WTC11 (cell line): ENCODE data around the gene ZNF358. TPM values are rescaled to one million over a fixed set of nuclear protein-coding genes. Genes with fewer than 3 reads are reported as not detected.

Source experiments
- ATAC-seq: fragments of 200-7000 bp; cut with Tn5 transposase; 2 replicates; pipeline ENCODE4 v1.10.0; 2021; ENCODE audit warnings: mild to moderate bottlenecking, moderate library complexity
- CTCF ChIA-PET: fragments of 300-600 bp; sonication (Branson Sonifier 250); formaldehyde crosslinking; loops from one replicate; lab custom pipeline; 2021; ENCODE audit warnings: antibody characterized with exemption; lab: Charles Lee
- POLR2A ChIA-PET: fragments of 350-600 bp; sonication (Branson Sonifier 250); formaldehyde crosslinking; loops from one replicate; lab custom pipeline; 2021; ENCODE audit warnings: antibody characterized with exemption; lab: Charles Lee
- DNase-seq: peaks from one replicate; pipeline ENCODE4 v3.0.0; 2021; ENCODE audit warnings: low spot score
- H3K27ac Mint-ChIP-seq: 2 replicates; pipeline ENCODE4 v1.8.0; 2021; ENCODE audit warnings: mixed read lengths
- H3K27me3 Mint-ChIP-seq: 2 replicates; pipeline ENCODE4 v1.8.0; 2021; ENCODE audit warnings: low read depth, mild to moderate bottlenecking, moderate library complexity, mixed read lengths
- H3K36me3 Mint-ChIP-seq: 2 replicates; pipeline ENCODE4 v1.8.0; 2021; ENCODE audit warnings: mixed read lengths
- H3K4me1 Mint-ChIP-seq: 2 replicates; pipeline ENCODE4 v1.8.0; 2022; ENCODE audit warnings: mixed read lengths
- H3K4me3 Mint-ChIP-seq: 2 replicates; pipeline ENCODE4 v1.8.0; 2021; ENCODE audit warnings: mild to moderate bottlenecking, moderate library complexity, mixed read lengths
- H3K9me3 Mint-ChIP-seq: 2 replicates; pipeline ENCODE4 v1.8.0; 2021; ENCODE audit warnings: mixed read lengths
- ELF4 ChIP-seq: sonication (generic); formaldehyde crosslinking; IDR thresholded peaks from 2 replicates; pipeline ENCODE4 v1.8.1; 2022; ENCODE audit warnings: low read depth, mild to moderate bottlenecking, moderate library complexity, missing genetic modification reagents
- EMX1 ChIP-seq: fragments of 250-450 bp; sonication (Bioruptor Pico); IDR thresholded peaks from 2 replicates; pipeline ENCODE4 v1.8.0; 2021; ENCODE audit warnings: mild to moderate bottlenecking
- ETV6 ChIP-seq: sonication (generic); formaldehyde crosslinking; IDR thresholded peaks from 2 replicates; pipeline ENCODE4 v1.8.1; 2022; ENCODE audit warnings: mild to moderate bottlenecking, missing genetic modification reagents
- FOXJ3 ChIP-seq: sonication (generic); formaldehyde crosslinking; IDR thresholded peaks from 2 replicates; pipeline ENCODE4 v1.9.0; 2021; ENCODE audit warnings: missing genetic modification reagents, mild to moderate bottlenecking, borderline replicate concordance
- GABPB1 ChIP-seq: sonication (generic); formaldehyde crosslinking; IDR thresholded peaks from 2 replicates; pipeline ENCODE4 v1.8.1; 2023; ENCODE audit warnings: mild to moderate bottlenecking, missing genetic modification reagents
- GTF2I ChIP-seq: fragments of 250-450 bp; sonication (Bioruptor Pico); conservative IDR thresholded peaks from 2 replicates; pipeline ENCODE4 v1.4.0; 2021; ENCODE audit warnings: mild to moderate bottlenecking
- IRF1 ChIP-seq: sonication (generic); formaldehyde crosslinking; IDR thresholded peaks from 2 replicates; pipeline ENCODE4 v1.8.0; 2023; ENCODE audit warnings: missing genetic modification reagents
- MYBL2 ChIP-seq: sonication (generic); formaldehyde crosslinking; IDR thresholded peaks from 2 replicates; pipeline ENCODE4 v1.8.1; 2023; ENCODE audit warnings: mild to moderate bottlenecking, moderate library complexity, missing genetic modification reagents
- NFE2L1 ChIP-seq: sonication (generic); formaldehyde crosslinking; IDR thresholded peaks from 2 replicates; pipeline ENCODE4 v1.8.1; 2023; ENCODE audit warnings: missing genetic modification reagents
- NR2C2 ChIP-seq: sonication (generic); formaldehyde crosslinking; IDR thresholded peaks from 2 replicates; pipeline ENCODE4 v1.8.0; 2022; ENCODE audit warnings: mild to moderate bottlenecking, missing genetic modification reagents
- OVOL2 ChIP-seq: fragments of 250-450 bp; sonication (Bioruptor Pico); IDR thresholded peaks from 2 replicates; pipeline ENCODE4 v1.9.0; 2021; ENCODE audit warnings: mild to moderate bottlenecking, borderline replicate concordance
- SMAD4 ChIP-seq: sonication (generic); formaldehyde crosslinking; IDR thresholded peaks from 2 replicates; pipeline ENCODE4 v1.8.0; 2022; ENCODE audit warnings: mild to moderate bottlenecking, missing genetic modification reagents
- ZBTB21 ChIP-seq: sonication (generic); formaldehyde crosslinking; IDR thresholded peaks from 2 replicates; pipeline ENCODE4 v1.8.1; 2023; ENCODE audit warnings: mild to moderate bottlenecking, missing genetic modification reagents, borderline replicate concordance
- ZNF121 ChIP-seq: sonication (generic); formaldehyde crosslinking; IDR thresholded peaks from 2 replicates; pipeline ENCODE4 v1.8.0; 2023; ENCODE audit warnings: missing genetic modification reagents
- ZNF138 ChIP-seq: sonication (generic); formaldehyde crosslinking; conservative IDR thresholded peaks from 2 replicates; pipeline ENCODE4 v1.8.1; 2022; ENCODE audit warnings: mild to moderate bottlenecking, moderate library complexity, missing genetic modification reagents
- ZNF263 ChIP-seq: sonication (generic); formaldehyde crosslinking; IDR thresholded peaks from 2 replicates; pipeline ENCODE4 v1.8.1; 2022; ENCODE audit warnings: low read depth, mild to moderate bottlenecking, moderate library complexity, missing genetic modification reagents
- ZNF423 ChIP-seq: fragments of 250-450 bp; sonication (Bioruptor Pico); IDR thresholded peaks from 2 replicates; pipeline ENCODE4 v2.1.2; 2022; ENCODE audit warnings: mild to moderate bottlenecking, moderate library complexity
- ZSCAN18 ChIP-seq: fragments of 250-450 bp; sonication (Bioruptor Pico); IDR thresholded peaks from 2 replicates; pipeline ENCODE4 v2.1.2; 2022; ENCODE audit warnings: mild to moderate bottlenecking, moderate library complexity
- total RNA-seq: library from RNA; stranded (reverse); gene quantifications from 3 replicates; pipeline ENCODE4 v1.2.3, GENCODE V29; 2021
- TF ChIP-seq, protein P1 (sequence below): sonication (generic); formaldehyde crosslinking; IDR thresholded peaks from 2 replicates; pipeline ENCODE4 v1.8.1; 2023; ENCODE audit warnings: mild to moderate bottlenecking, moderate library complexity, missing genetic modification reagents
- TF ChIP-seq, protein P2 (sequence below): sonication (generic); formaldehyde crosslinking; IDR thresholded peaks from 2 replicates; pipeline ENCODE4 v1.8.1; 2022; ENCODE audit warnings: mild to moderate bottlenecking, moderate library complexity, missing genetic modification reagents
- TF ChIP-seq, protein P3 (sequence below): sonication (generic); formaldehyde crosslinking; IDR thresholded peaks from 2 replicates; pipeline ENCODE4 v1.8.1; 2023; ENCODE audit warnings: mild to moderate bottlenecking, missing genetic modification reagents
- TF ChIP-seq, protein P4 (sequence below): sonication (generic); formaldehyde crosslinking; IDR thresholded peaks from 2 replicates; pipeline ENCODE4 v1.8.0; 2022; ENCODE audit warnings: mild to moderate bottlenecking, missing genetic modification reagents

The ZNF358 gene
- total RNA-seq, 1 experiment from 2014 or later: 37.5 TPM

DNA sequence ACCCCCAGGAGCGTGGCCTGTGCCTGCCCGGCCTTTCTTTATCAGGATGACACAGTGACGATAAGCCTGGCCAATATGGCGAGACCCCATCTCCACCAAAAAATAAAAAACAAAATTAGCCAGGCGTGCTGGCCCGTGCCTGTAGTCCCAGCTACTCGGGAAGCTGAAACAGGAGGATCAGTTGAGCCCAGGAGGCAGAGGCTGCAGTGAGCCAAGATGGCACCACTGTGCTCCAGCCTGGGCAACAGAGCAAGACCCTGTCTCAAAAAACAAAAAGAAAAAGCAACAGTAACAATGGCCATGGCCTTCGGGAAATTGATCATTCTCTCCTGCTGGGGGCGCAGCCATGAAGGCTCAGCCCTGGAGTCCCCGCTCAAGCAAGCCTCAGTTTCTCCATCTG is 38.1 kb upstream of the ZNF358 start:
- ChIA-PET POLR2A (no interaction called here), CTCF (no interaction called here)
- Mint-ChIP-seq H3K4me3 (no peak overlapping the region), H3K27ac (no peak overlapping the region), H3K9me3 (no peaks in the 10 kb centered on the region), H3K27me3 (no peaks in the 10 kb centered on the region), H3K4me1 (peaks cover 8% of the 10 kb centered on the region), H3K36me3 (no peaks in the 10 kb centered on the region; the same call in 1 of the 2 replicates)
- DNase-seq (no peak), ATAC-seq (no peak)
- TF ChIP-seq ZNF121 (CRISPR knock-in tag): peak; percentile 96
- TF ChIP-seq IRF1 (CRISPR knock-in tag): no peak
- TF ChIP-seq ZNF138 (CRISPR knock-in tag): no peak
- no peak for TF ChIP-seq SMAD4 (CRISPR knock-in tag)

DNA sequence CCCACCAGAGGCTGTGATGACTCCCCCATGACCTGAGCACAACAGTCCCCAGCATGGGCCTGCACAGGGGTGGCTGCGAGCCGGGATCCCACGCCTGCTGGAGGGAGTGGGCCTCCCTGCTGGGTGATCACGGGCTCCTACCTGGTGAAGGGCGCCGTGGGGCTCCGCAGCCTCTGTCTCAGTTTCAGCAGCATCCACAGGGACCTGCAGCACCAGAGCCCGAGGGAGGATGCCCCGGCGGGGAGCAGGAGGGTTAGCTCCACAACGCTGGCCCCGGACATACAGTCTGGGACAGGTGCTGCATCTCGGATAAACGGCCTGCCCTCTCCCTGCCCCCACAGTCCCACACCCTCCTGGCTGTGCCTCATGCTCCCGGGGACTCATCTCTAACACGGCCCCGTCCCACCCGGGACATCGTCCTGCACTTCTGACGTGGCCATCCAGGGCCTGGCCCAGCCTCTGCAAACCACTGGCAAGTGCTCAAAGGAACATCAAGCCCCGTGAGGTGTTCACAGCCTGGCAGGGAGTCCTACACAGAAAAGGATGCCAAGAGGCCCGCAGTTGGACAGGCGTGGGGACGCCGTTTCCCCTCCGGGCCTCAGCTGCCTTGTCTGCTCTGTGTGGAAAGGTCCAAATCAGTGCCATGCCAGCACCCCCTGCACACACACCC is 37.6 kb upstream of the ZNF358 start:
- ATAC-seq (no peak), DNase-seq (no peak)
- Mint-ChIP-seq H3K4me3 (no peak overlapping the region), H3K27ac (no peak overlapping the region), H3K9me3 (no peaks in the 10 kb centered on the region), H3K36me3 (no peaks in the 10 kb centered on the region; the same call in 1 of the 2 replicates), H3K27me3 (no peaks in the 10 kb centered on the region), H3K4me1 (peaks cover 11% of the 10 kb centered on the region)
- TF ChIP-seq ZNF263 (CRISPR knock-in tag) (no peak), MYBL2 (CRISPR knock-in tag) (no peak), ZBTB21 (CRISPR knock-in tag) (no peak), OVOL2 (no peak), EMX1 (no peak), ELF4 (CRISPR knock-in tag) (no peak), ETV6 (CRISPR knock-in tag) (no peak), FOXJ3 (CRISPR knock-in tag) (no peak), IRF1 (CRISPR knock-in tag) (no peak), SMAD4 (CRISPR knock-in tag) (no peak), ZNF423 (CRISPR knock-in tag) (no peak), NFE2L1 (CRISPR knock-in tag) (no peak)
- TF ChIP-seq, protein P1, sequence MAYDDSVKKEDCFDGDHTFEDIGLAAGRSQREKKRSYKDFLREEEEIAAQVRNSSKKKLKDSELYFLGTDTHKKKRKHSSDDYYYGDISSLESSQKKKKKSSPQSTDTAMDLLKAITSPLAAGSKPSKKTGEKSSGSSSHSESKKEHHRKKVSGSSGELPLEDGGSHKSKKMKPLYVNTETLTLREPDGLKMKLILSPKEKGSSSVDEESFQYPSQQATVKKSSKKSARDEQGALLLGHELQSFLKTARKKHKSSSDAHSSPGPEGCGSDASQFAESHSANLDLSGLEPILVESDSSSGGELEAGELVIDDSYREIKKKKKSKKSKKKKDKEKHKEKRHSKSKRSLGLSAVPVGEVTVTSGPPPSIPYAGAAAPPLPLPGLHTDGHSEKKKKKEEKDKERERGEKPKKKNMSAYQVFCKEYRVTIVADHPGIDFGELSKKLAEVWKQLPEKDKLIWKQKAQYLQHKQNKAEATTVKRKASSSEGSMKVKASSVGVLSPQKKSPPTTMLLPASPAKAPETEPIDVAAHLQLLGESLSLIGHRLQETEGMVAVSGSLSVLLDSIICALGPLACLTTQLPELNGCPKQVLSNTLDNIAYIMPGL (CRISPR knock-in tag): no peak
- TF ChIP-seq, protein P2, sequence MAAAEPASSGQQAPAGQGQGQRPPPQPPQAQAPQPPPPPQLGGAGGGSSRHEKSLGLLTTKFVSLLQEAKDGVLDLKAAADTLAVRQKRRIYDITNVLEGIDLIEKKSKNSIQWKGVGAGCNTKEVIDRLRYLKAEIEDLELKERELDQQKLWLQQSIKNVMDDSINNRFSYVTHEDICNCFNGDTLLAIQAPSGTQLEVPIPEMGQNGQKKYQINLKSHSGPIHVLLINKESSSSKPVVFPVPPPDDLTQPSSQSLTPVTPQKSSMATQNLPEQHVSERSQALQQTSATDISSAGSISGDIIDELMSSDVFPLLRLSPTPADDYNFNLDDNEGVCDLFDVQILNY (CRISPR knock-in tag): no peak
- CTCF ChIA-PET: no interaction called here
- POLR2A ChIA-PET: no interaction called here

GRCh38 chr19:7478843-7479227 is 37.1 kb upstream of the ZNF358 start:
- TF ChIP-seq, protein P3, sequence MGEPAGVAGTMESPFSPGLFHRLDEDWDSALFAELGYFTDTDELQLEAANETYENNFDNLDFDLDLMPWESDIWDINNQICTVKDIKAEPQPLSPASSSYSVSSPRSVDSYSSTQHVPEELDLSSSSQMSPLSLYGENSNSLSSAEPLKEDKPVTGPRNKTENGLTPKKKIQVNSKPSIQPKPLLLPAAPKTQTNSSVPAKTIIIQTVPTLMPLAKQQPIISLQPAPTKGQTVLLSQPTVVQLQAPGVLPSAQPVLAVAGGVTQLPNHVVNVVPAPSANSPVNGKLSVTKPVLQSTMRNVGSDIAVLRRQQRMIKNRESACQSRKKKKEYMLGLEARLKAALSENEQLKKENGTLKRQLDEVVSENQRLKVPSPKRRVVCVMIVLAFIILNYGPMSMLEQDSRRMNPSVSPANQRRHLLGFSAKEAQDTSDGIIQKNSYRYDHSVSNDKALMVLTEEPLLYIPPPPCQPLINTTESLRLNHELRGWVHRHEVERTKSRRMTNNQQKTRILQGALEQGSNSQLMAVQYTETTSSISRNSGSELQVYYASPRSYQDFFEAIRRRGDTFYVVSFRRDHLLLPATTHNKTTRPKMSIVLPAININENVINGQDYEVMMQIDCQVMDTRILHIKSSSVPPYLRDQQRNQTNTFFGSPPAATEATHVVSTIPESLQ (CRISPR knock-in tag): no peak
- no peak for TF ChIP-seq GTF2I (CRISPR knock-in tag)
- TF ChIP-seq NR2C2 (CRISPR knock-in tag): no peak
- TF ChIP-seq, protein P4, sequence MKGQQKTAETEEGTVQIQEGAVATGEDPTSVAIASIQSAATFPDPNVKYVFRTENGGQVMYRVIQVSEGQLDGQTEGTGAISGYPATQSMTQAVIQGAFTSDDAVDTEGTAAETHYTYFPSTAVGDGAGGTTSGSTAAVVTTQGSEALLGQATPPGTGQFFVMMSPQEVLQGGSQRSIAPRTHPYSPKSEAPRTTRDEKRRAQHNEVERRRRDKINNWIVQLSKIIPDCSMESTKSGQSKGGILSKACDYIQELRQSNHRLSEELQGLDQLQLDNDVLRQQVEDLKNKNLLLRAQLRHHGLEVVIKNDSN (CRISPR knock-in tag): no peak
- TF ChIP-seq GABPB1 (CRISPR knock-in tag): no peak
- no peak for TF ChIP-seq ZSCAN18 (CRISPR knock-in tag)
- TF ChIP-seq IRF1 (CRISPR knock-in tag): no peak
- no peak for TF ChIP-seq SMAD4 (CRISPR knock-in tag)
- peaks cover 16% of the 10 kb centered on the region for H3K4me1 Mint-ChIP-seq
- POLR2A ChIA-PET: no interaction called here
- ATAC-seq (no peak), DNase-seq (no peak)
- H3K9me3 Mint-ChIP-seq: no peaks in the 10 kb centered on the region
- no peak overlapping the region for H3K27ac Mint-ChIP-seq
- H3K4me3 Mint-ChIP-seq: no peak overlapping the region
- no peaks in the 10 kb centered on the region for H3K27me3 Mint-ChIP-seq
- no peaks in the 10 kb centered on the region; the same call in 1 of the 2 replicates for H3K36me3 Mint-ChIP-seq
- CTCF ChIA-PET: no interaction called here
